Measurements from ENCODE around the gene METTL25. TPM values are rescaled to one million over a fixed set of nuclear protein-coding genes. Genes with fewer than 3 reads are reported as not detected.

The METTL25 gene
- total RNA-seq, 2 donors from 2014 or later = 2.6 to 9.6 TPM

DNA sequence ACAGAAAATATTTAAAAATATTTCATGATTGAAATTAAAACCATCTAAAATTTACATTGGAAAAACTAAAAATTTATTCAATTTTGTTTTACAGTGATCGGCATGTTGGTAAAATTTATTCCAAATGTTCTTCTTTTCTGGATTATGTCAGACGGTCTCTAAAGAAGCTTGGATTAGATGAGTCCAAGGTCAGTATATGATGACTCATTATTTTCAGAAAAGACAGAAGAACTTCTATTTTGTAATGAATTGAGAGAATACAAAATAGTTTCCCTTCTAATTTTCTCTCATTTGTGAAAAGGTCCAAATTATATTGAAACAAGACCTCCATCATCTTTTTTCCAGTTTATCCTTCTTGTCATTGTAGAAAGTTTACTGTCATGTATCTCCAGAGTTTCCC is 98.3 kb downstream of the METTL25 start:
- Histone ChIP-seq H3K27me3 (no peaks in the 10 kb centered on the region), H3K9me3 (no peaks in the 10 kb centered on the region), H3K36me3 (replicated peaks in 1 of 2; ENCODE audit: insufficient read depth in 1 of 2, low read depth in 2 of 2) (no peaks in the 10 kb centered on the region), H3K4me1 (peaks cover 3% of the 10 kb centered on the region), H3K27ac (no peak overlapping the region), H3K4me3 (no peak overlapping the region)
- WGBS, 2 donors = 82 to 87% methylated on average over 2 of the region's 2 CpGs
- ATAC-seq (no peak), DNase-seq (no peak)
- TF ChIP-seq, protein P1, sequence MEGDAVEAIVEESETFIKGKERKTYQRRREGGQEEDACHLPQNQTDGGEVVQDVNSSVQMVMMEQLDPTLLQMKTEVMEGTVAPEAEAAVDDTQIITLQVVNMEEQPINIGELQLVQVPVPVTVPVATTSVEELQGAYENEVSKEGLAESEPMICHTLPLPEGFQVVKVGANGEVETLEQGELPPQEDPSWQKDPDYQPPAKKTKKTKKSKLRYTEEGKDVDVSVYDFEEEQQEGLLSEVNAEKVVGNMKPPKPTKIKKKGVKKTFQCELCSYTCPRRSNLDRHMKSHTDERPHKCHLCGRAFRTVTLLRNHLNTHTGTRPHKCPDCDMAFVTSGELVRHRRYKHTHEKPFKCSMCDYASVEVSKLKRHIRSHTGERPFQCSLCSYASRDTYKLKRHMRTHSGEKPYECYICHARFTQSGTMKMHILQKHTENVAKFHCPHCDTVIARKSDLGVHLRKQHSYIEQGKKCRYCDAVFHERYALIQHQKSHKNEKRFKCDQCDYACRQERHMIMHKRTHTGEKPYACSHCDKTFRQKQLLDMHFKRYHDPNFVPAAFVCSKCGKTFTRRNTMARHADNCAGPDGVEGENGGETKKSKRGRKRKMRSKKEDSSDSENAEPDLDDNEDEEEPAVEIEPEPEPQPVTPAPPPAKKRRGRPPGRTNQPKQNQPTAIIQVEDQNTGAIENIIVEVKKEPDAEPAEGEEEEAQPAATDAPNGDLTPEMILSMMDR (IDR thresholded peaks at IDR 0.05) = no peak
- TF ChIP-seq POLR2A (IDR thresholded peaks at IDR 0.05) = no peak
- intact Hi-C loops (cut with DNase I) = no loop called here

DNA sequence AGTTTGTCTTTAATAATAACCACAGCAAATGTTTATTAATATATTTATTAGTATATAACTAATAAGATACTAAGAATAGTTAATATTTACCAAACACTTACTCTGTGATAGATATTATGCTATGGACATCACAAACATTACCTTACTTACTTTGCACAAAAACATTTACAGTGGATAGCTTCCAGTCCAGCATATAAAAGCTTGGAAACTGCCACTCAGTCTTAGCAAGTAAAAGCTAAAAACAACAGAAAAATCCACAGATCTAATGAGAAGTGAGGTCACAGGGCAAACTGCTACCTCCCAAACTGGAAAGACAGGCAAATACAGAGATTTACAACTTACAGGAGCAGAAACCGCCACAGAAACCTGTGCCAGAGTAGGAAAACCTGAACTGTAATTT is 99.8 kb downstream of the METTL25 start:
- Histone ChIP-seq H3K27ac (no peak overlapping the region), H3K36me3 (replicated peaks in 1 of 2; ENCODE audit: insufficient read depth in 1 of 2, low read depth in 2 of 2) (no peaks in the 10 kb centered on the region), H3K9me3 (no peaks in the 10 kb centered on the region), H3K27me3 (no peaks in the 10 kb centered on the region), H3K4me3 (no peak overlapping the region), H3K4me1 (peaks cover 3% of the 10 kb centered on the region)
- no peak for DNase-seq
- TF ChIP-seq, protein P1 (IDR thresholded peaks at IDR 0.05) = no peak
- TF ChIP-seq POLR2A (IDR thresholded peaks at IDR 0.05) = no peak
- intact Hi-C loops (cut with DNase I) = no loop called here
- no peak for ATAC-seq
- 92% methylated on average over 1 of the region's 1 CpG for whole genome bisulfite sequencing, 2 donors

DNA sequence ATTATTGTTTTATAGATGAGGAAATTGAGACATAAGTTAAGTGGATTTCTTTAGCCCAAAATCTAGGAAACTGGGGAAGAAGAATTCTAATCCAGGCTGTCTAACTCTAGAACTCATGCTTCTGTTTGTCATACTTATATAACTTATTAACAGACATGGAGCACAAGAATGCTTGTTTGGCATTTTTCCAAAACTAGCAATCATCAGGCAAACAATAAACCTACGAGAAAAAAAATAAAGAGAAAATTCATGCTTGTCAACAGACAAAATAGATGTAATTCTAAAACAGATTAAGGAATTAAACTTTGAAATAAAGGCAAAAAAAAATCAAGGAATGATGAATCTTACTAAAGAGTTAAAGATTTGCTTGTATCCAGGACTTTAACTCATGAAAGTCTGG is 103.1 kb downstream of the METTL25 start:
- DNase-seq (no peak), ATAC-seq (peak; percentile 38)
- intact Hi-C loops (cut with DNase I) = no loop called here
- no peaks in the 10 kb centered on the region for H3K27me3 ChIP-seq
- H3K4me3 ChIP-seq = no peak overlapping the region
- WGBS, 2 donors = 5 to 16% methylated on average over 1 of the region's 1 CpG
- peaks cover 3% of the 10 kb centered on the region for H3K4me1 ChIP-seq
- TF ChIP-seq, protein P1 (IDR thresholded peaks at IDR 0.05) = no peak
- TF ChIP-seq POLR2A (IDR thresholded peaks at IDR 0.05) = no peak
- no peaks in the 10 kb centered on the region for H3K9me3 ChIP-seq
- H3K27ac ChIP-seq = no peak overlapping the region
- no peaks in the 10 kb centered on the region for H3K36me3 ChIP-seq (replicated peaks in 1 of 2; ENCODE audit: insufficient read depth in 1 of 2, low read depth in 2 of 2)

DNA sequence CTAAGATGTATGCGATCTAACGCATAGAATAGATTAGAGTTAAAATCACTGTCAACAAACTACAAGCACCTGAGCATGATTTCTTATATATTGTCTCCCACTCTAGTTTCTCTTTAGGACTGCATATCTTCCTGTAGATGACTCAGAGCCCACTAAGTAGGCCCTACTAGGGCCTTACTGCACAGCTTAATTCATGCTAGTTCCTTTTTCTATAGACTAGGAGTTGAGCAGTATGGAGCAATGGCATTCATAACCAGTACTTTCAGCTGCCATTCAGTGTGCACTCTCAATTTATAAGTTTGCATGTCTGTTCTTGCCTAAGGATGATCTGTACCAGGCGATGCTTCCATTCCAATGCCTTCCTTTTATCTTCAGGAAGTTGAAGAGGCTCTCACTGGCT is 103.5 kb downstream of the METTL25 start:
- Histone ChIP-seq H3K4me1 (peaks cover 3% of the 10 kb centered on the region), H3K9me3 (no peaks in the 10 kb centered on the region), H3K4me3 (no peak overlapping the region), H3K27ac (no peak overlapping the region), H3K36me3 (replicated peaks in 1 of 2; ENCODE audit: insufficient read depth in 1 of 2, low read depth in 2 of 2) (no peaks in the 10 kb centered on the region), H3K27me3 (no peaks in the 10 kb centered on the region)
- TF ChIP-seq POLR2A (IDR thresholded peaks at IDR 0.05) = no peak
- WGBS, 2 donors = 63% methylated on average over 3 of the region's 3 CpGs
- ATAC-seq (no peak), DNase-seq (no peak)
- intact Hi-C loops (cut with DNase I) = no loop called here

DNA sequence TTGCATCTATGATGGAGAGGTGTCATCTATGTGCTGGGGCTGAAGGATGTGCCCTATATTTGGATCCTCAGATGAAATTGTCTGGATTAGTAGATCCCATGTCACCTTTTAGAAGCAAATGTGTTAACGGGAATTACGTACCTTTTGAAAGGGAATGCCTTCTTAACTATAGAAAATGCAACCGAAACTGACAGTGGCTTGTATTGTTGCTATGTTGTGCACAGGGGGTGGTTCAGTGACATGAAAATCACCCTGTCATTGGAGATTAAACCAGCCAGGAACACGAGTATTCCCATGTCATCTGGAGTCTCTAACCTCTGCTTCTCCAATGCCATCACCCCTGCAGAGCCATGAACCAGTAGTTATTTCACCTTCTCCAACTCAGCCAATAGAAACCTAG is 110.2 kb downstream of the METTL25 start:
- H3K27ac ChIP-seq = no peak overlapping the region
- H3K36me3 ChIP-seq (replicated peaks in 1 of 2; ENCODE audit: insufficient read depth in 1 of 2, low read depth in 2 of 2) = no peaks in the 10 kb centered on the region
- 91 to 98% methylated on average over 4 of the region's 4 CpGs for WGBS, 2 donors
- H3K4me1 ChIP-seq = no peaks in the 10 kb centered on the region
- ATAC-seq = no peak
- H3K27me3 ChIP-seq = no peaks in the 10 kb centered on the region
- no peaks in the 10 kb centered on the region for H3K9me3 ChIP-seq
- H3K4me3 ChIP-seq = no peak overlapping the region
- intact Hi-C loops (cut with DNase I) = no loop called here
- TF ChIP-seq POLR2A (IDR thresholded peaks at IDR 0.05) = no peak
- TF ChIP-seq, protein P1 (IDR thresholded peaks at IDR 0.05) = no peak
- no peak for DNase-seq
